Left cardiac atrium (tissue), 4 donors: ENCODE results near the gene FLYWCH2. TPM values are rescaled to one million over a fixed set of nuclear protein-coding genes. Genes with fewer than 3 reads are reported as not detected.
A peak's percentile ranks its signal among the peaks of the same experiment; 100 is the strongest.
"Not testable (repeated sequence)": the region's sequence is repeated elsewhere in the genome, so short reads cannot be mapped to it uniquely, and the experiment has no call there.

Experiments
- ATAC-seq, 2 donors: fragments of 200-7000 bp; cut with Tn5 transposase; one replicate each; pipeline ENCODE4 v1.9.1; 2020; ENCODE audit warnings: mild to moderate bottlenecking in 2 of 2, moderate library complexity in 2 of 2
- DNase-seq: peaks from one replicate; pipeline ENCODE4 v3.0.0-alpha.2; 2020
- intact Hi-C, 2 donors: fragments of 100-400 bp; cut with DNase I; formaldehyde crosslinking; loops; one replicate each; pipeline versions ENCODE4 v1.14.1 to v1.15.1; 2022 to 2023
- total RNA-seq, 2 donors: library from RNA; stranded (reverse); fragmentation: NEBNext Ultra II Directional; extraction: Animal tissue kit (Norgen Biotek cat#: 25700); gene quantifications; one replicate each; pipeline ENCODE4 v1.2.1, GENCODE V29; 2021
- donor health status: DM: no; HTN: yes; CAD: no.
- donor health status: DM: no; HTN: yes; CAD: no; lungs with severe emphysema.
- donor health status: DM: yes; HTN: yes; CAD: no.
- donor health status: Dilated cardiomyopathy.

The FLYWCH2 gene
- total RNA-seq, 2 donors from 2014 or later = 27.1 to 29.1 TPM

GRCh38 chr16:2905241-2905987 lies 22.4 kb downstream of the FLYWCH2 start:
- intact Hi-C loops = loop anchor here in 1 of 2 donors (2.0 kb wide), 1 partner anchor 23 kb away; the partner anchor contains the start of gene FLYWCH2
- DNase-seq (peak; percentile 99), ATAC-seq (peak; percentile 86 to 91)

DNA sequence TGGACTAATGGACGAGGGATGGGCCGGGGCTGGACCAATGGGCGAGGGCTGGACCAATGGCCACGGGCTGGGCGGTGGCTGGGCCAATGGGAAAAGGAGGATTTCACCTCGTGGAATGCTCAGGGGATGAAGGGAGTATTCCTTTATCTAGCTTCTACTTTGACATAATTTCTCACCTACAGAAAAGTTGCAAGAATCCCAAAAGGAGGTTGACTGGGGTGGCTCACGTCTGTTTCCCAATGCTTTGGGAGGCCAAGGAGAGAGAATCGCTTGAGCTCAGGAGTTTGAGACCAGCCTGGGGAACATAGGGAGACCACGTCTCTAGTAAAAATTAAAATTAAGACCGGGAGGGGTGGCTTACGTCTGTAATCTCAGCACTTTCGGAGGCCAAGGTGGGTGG lies 23.0 kb downstream of the FLYWCH2 start:
- intact Hi-C loops = loop anchor here in 1 of 2 donors (2.0 kb wide), 1 partner anchor 23 kb away; the partner anchor contains the start of gene FLYWCH2
- no peak for ATAC-seq
- no peak for DNase-seq

DNA sequence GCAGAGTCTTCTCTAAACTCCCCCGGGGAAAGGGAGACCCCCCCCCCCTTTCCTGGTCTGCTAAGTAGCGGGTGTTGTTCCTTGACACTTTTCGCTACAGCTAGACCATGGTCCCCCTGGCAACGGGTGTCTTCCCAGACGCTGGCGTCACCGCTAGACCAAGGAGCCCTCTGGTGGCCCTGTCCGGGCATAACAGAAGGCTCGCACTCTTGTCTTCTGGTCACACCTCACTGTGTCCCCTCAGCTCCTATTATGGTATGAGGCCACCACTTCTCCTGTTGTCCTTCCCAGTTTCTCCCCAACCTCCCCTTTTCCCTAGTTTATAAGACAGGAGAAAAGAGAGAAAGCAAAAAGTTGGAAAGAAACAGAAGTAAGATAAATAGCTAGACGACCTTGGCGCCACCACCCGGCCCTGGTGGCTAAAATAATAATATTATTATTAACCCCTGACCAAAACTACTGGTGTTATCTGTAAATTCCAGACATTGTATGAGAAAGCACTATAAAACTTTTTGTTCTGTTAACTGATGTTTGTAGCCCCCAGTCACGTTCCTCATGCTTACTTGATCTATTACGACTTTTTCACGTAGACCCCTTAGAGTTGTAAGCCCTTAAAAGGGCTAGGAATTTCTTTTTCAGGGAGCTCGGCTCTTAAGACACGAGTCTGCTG lies 24.2 kb downstream of the FLYWCH2 start:
- intact Hi-C loops, ATAC-seq: not testable (repeated sequence)
- peak; percentile 65 for DNase-seq

DNA sequence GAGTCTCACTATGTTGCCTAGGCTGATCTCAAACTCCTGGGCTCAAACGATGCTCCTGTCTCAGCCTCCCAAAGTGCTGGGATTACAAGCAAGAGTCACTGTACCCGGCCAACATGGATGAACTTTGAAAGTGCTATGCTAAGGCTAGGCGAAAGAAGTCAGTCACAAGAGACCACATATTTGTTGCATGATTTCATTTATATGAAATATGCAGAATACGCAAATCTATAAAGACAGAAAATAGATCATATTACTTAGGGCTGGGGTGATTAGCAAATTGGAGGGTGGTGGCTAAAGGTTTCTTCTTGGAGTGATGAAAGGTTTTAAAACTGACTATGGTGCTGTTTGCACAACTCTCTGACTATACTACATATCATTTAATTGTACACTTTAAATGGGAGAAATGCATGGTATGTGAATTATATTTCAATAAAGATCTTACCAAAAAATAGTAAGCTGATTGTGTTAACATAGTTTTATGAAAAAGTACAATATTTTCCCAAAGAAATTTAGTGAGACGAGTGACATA lies 27.5 kb downstream of the FLYWCH2 start:
- DNase-seq (no peak), ATAC-seq (no peak)
- intact Hi-C loops = no loop called here

- intact Hi-C loops = no loop called here
- ATAC-seq = peak; percentile 98
- peak; percentile 99 for DNase-seq
Measured at GRCh38 chr16:2911638-2912329, 28.8 kb downstream of the FLYWCH2 start, which contains the start of gene FLYWCH1. Gene FLYWCH1, plus strand, starts transcription at chr16:2911931. Its CDS starts 17,755 bp downstream, at chr16:2929686.

DNA sequence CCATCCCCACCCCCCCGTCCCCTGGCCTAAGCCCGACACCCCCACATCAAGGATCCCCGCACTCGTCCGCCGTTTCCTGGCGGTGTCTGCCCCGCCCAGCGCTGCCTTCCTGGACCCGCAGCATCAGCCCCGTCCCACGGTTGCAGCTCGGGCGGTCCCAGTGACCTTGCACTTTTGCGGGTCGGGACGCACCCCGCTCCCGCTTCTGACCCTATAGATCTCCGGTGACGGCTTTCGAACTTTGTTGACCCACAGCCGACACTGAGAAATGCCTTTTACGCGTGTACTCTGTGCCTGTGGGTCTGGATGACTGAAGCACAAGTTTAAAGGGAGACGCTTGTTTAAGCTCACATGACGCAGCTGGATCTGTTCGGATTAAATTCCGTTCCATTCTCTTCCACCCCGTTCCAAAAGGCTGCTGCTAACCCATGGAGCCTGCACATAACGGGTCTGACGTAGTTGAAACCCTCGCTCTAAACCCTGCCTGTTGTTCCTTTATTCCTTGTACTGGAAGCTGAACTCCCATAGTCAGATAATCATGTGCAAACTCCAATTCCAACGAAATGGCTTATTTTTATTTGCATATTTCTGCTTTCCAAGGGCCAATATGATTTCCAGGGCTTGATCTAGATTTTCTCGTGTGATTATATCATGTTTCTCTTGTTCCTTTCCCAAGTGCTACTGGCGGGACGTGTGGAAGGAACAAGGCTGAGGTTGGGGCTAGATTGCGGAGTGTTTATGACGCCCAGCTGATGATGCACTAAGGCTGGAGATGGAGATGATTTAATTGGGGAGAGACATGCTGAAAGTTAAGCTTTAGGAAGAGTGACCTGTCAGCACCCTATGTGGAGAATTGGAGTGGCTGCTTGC lies 29.6 kb downstream of the FLYWCH2 start:
- intact Hi-C loops = no loop called here
- DNase-seq (no peak), ATAC-seq (peak; percentile 46 to 60)

DNA sequence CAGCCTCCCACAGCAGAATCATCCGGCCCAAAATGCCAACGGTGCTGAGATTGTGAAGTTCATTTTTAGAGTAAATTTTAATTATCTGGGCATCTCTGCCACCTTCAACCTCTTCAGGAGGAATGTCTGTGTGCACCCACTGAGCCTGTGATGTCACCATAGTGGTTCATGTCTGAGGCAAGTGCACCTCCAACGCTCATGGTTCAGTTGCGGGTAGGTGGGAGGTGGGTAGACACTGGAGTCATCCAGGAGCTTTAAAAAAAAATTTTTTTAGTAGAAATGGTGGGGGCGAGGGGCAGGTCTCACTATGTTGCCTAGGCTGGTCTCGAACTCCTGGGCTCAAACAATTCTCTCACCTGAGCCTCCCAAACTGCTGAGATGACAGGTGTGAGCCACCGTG lies 30.6 kb downstream of the FLYWCH2 start:
- no peak for DNase-seq
- intact Hi-C loops = no loop called here

GRCh38 chr16:2914233-2914632 lies 31.2 kb downstream of the FLYWCH2 start:
- DNase-seq = no peak
- ATAC-seq = no peak
- intact Hi-C loops = no loop called here

More for the DNA sequence above, 30.6 kb downstream of the FLYWCH2 start:
- no peak for ATAC-seq

DNA sequence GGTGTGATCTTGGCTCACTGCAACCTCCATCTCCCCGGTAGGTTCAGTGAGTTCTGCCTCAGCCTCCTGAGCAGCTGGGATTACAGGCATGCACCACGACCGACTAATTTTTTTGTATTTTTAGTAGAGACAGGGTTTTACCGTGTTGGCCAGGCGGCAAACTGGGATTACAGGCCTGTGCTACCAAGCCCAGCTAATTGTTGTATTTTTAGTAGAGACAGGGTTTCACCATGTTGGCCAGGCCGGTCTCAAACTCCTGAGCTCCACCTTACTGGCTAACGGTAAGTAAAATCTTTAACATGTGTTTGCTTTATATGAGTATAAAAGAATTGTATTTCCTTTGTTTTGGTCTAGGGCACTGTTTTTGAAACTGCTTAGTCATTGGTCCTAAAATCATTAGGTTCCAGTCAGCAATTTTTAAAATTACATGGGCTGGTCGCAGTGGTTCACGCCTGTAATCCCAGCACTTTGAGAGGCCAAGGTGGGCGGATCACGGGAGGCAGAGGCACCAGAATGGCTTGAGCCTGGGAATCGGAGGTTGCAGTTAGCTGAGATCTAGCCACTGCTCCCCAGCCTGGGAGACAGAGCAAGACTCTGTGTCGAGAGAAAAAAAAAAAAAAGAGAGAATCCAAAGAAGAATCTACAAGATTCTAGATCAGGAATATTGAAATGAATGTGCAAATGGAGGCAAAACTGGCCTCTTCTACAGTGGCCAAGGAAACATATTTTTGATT lies 32.3 kb downstream of the FLYWCH2 start:
- intact Hi-C loops = no loop called here
- no peak for ATAC-seq
- DNase-seq = no peak

DNA sequence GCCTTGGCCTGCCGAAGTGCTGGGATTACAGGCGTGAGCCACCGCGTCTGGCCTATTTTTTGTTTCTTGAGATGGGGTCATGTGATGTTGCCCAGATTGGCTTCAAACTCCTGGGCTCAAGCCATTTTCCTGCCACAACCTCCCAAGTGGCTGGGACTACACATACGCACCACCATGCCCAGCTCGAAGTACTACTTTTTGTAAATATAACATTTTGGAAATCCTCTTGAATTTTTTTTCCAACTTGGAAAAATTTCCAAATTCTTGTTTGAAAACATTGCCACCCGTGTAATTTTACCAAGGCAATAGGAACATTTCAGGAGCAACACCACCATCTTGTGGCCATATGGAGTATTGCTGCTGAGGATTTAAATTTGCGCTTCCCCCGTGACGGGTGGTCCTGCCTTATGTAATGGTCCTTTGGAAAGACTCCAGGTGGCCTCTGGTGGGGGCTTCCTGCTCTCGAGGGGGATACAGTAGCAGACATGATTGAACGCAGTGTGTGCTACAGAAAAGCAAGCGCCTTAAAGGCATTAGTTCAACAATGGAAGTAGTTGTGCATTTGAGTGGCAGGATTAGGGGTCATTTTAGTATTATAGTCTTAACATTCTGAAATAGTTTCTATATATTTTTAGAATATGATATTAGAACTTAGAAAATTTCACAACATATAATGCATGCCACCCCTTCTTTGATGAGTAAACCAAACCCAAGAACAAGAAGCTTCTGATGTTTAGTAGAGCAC lies 36.7 kb downstream of the FLYWCH2 start:
- peak; percentile 61 to 87 for ATAC-seq

DNA sequence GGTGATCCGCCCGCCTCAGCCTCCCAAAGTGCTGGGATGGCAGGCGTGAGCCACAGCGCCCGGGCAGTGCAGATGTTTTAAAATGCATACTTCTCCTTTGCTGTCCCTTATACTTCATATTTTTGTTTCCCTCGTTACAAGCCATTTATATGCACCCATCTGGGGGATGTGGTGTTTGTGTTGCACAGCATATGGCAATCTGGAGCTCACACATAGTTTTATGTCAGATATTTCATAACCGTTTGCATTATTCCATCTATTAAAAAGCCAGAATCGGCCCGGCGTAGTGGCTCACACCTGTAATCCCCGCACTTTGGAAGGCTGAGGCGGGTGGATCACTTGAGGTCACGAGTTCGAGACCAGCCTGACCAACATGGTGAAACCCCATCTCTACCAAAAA lies 40.5 kb downstream of the FLYWCH2 start:
- ATAC-seq (no peak), DNase-seq (no peak)
- intact Hi-C loops = loop anchor here (5.0 to 10.0 kb wide), 2 partner anchors 49 to 51 kb away; no protein-coding TSS in a partner anchor

More for the DNA sequence above, 36.7 kb downstream of the FLYWCH2 start:
- no peak for DNase-seq
- intact Hi-C loops = loop anchor here (5.0 to 10.0 kb wide), 2 partner anchors 45 to 47 kb away; no protein-coding TSS in a partner anchor

DNA sequence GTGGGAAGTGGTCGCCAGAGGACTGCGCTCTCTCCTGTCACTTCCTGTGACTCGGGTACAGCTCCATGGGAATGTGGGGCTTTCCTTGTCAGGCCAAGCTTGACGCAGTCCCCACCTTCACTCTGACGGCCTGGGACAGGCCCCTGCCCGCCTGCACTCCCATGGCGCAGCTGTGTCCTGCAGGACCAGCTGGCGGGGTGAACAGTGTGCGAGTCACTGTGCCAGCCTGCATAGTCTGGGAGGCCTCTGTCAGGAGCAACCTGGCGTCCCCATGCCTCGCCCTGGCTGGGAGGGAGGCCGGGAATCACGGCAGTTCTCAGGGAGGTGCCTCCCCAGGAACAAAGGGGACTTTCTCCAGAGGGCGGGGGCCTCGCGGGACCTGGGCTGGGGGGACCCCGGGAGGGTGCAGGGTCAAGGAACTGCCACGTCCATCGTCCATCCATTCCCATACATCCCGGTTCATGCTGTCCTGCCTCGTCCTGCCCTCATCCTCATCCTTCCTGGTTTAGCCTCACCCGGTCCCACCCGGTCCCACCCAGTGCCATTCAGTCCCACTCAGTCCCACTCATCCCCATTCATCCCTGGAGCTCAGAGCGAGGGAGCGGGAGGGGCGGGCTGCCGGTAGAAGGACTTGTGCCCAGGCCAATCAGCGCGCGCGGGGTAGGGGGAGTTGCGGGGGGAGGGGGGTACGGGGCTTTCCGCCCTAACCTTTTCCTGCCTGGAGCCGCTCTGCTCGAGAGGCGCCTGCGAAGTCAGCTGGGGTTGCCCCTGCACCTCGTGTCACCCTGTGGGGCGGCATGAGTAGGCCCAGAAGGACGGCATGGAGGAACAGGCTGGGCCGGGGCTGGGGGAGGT lies 42.1 kb downstream of the FLYWCH2 start:
- ATAC-seq = no peak
- no peak for DNase-seq
- intact Hi-C loops = loop anchor here (5.0 to 10.0 kb wide), 2 partner anchors 50 to 53 kb away; no protein-coding TSS in a partner anchor

DNA sequence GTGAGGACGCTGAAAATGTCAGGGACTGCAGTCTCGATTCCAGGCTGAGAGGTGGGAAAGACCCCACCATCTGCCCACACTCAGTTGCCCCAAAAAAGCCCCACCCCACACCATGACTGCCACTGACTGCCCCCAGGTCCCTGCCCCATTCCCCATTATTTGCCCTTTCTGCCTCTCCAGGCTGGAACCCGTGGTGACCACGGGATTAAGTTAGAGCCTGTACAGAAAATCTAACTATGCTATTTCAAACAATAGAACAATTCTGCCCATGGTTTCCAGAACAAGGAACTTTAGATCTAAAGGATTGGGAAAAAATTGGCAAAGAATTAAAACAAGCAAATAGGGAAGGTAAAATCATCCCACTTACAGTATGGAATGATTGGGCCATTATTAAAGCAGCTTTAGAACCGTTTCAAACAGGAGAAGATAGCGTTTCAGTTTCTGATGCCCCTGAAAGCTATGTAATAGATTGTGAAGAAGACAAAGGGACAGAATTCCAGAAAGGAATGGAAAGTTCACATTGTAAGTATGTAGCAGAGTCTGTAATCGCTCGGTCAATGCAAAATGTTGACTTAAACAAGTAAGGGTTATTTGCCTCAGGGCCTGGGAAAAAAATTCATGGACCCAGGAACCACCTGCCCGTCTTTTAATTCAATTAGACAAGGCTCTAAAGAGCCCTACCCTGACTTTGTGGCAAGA lies 43.1 kb downstream of the FLYWCH2 start:
- ATAC-seq (no peak), DNase-seq (no peak)
- intact Hi-C loops = loop anchor here in 1 of 2 donors (10.0 kb wide), 1 partner anchor 51 kb away; no protein-coding TSS in a partner anchor

DNA sequence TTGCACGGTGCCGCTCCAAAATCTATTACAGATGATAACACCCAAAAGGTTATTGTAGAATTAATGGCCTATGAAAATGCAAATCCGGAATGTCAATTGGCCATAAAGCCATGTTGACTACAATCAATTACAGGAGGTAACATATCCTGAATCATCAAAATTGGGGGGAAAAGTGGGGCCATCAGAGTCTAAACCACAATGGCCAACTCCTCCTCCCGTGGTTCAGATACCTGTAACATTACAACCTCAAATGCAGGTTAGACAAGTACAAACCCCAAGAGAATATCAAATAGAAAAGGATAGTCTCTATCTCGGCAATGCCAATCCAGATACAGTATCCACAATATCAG lies 43.6 kb downstream of the FLYWCH2 start:
- intact Hi-C loops = loop anchor here in 1 of 2 donors (10.0 kb wide), 1 partner anchor 52 kb away; no protein-coding TSS in a partner anchor
- DNase-seq = no peak
- ATAC-seq = no peak

GRCh38 chr16:2927010-2927646 lies 44.1 kb downstream of the FLYWCH2 start:
- intact Hi-C loops = loop anchor here in 1 of 2 donors (10.0 kb wide), 1 partner anchor 52 kb away; no protein-coding TSS in a partner anchor
- DNase-seq (peak; percentile 90), ATAC-seq (peak; percentile 89 to 93)
